ENCODE results near the gene ESPL1.

GRCh38 chr12:53231671-53231920, 36.5 kb upstream of the ESPL1 start:
- TF ChIP-seq CTCF (IDR thresholded peaks at IDR 0.05) (no peak), POLR2A (IDR thresholded peaks at IDR 0.05) (no peak)

Measured in adrenal gland (tissue), 5 donors.